Measurements from ENCODE around the gene APOA5. TPM values are rescaled to one million over a fixed set of nuclear protein-coding genes. Genes with fewer than 3 reads are reported as not detected.
"Not testable (repeated sequence)": the region's sequence is repeated elsewhere in the genome, so short reads cannot be mapped to it uniquely, and the experiment has no call there.

The APOA5 gene
- polyA plus RNA-seq, 1 donor from 2014 or later: not detected

DNA sequence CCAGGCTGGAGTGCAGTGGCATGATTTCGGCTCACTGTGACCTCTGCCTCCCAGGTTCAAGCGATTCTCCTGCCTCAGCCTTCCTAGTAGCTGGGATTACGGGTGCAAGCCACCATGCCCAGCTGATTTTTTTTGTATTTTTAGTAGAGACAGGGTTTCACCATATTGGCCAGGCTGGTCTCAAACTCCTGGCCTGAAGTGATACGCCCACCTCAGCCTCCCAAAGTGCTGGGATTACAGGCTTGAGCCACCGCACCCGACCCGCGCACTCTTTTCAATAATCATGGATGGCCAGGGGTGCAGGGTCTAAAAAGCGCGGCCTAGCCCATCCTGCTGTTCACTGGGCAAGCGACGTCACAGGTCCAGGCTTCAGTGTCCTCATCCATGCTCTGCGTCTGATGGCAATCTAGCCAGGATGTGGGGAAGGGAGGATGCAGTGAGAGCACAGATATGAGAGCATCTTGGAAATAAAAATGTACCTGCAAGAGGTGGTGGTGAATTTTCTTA is 42.9 kb upstream of the APOA5 start:
- not testable (repeated sequence) for H3K36me3 ChIP-seq (ENCODE audit: insufficient read depth, low read length); H3F3A ChIP-seq (ENCODE audit: insufficient read depth, low read length, poor library complexity, severe bottlenecking); H3K27ac ChIP-seq (ENCODE audit: low read length)

DNA sequence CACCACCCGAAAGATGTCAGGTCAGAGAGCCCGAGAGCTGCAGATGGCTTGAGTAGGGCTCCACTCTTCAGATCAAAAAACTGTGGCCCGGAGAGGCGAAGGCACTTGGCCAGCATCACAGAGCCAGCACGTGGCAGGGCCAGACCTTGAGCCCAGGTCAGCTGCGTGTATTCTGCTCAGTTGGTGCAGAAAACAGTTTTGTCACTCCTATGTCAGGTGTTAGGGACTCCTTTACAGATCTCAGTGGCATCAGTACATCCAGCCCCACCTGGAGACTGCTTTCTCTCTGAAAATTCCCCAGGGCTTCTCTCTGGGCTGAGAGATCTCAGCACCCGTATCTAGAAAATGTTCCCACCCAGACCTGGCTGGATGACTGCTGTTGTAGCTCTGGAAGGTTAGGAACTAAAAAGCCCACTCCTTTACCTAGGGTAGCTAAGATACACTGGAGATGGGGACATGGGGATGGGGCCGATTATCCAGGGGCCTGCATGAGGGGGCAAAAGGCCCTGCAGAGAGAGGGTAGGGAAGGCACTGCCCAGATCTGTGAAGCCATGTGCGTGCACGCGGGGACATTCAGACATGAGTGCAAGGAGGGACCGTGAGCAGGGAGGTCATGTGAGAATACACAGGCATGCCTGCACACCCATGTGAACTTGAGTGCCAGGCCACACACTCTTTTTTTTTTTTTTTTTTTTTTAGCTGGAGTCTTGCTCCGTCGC is 42.3 kb upstream of the APOA5 start:
- Histone ChIP-seq H3K4me2 (ENCODE audit: low read length) (no peak overlapping the region), H3K4me3 (ENCODE audit: low read length) (no peak overlapping the region), H3K36me3 (ENCODE audit: insufficient read depth, low read length) (no peaks in the 10 kb centered on the region), H3K9ac (ENCODE audit: low read length) (no peak overlapping the region), H3K79me2 (replicated peaks; ENCODE audit: insufficient read depth, low read length) (no peaks in the 10 kb centered on the region), H3K27ac (ENCODE audit: low read length) (no peak overlapping the region), H4K20me1 (ENCODE audit: insufficient read depth) (no peaks in the 10 kb centered on the region), H2AFZ (ENCODE audit: low read depth, low read length) (no peak overlapping the region), H3K9me2 (ENCODE audit: insufficient read depth, low read length) (no peaks in the 10 kb centered on the region), H3K9me3 (ENCODE audit: low read length) (no peaks in the 10 kb centered on the region), H3K27me3 (ENCODE audit: insufficient read depth, low read depth, low read length) (no peaks in the 10 kb centered on the region), H3F3A (ENCODE audit: insufficient read depth, low read length, poor library complexity, severe bottlenecking) (no peaks in the 10 kb centered on the region)
- no peak for TF ChIP-seq MXI1 (conservative IDR thresholded peaks at IDR 0.05; ENCODE audit: poor library complexity, severe bottlenecking)
- TF ChIP-seq POLR2AphosphoS5 (IDR thresholded peaks at IDR 0.05): no peak
- TF ChIP-seq EP300 (conservative IDR thresholded peaks at IDR 0.05; ENCODE audit: poor library complexity, severe bottlenecking): no peak
- TF ChIP-seq, protein P1, sequence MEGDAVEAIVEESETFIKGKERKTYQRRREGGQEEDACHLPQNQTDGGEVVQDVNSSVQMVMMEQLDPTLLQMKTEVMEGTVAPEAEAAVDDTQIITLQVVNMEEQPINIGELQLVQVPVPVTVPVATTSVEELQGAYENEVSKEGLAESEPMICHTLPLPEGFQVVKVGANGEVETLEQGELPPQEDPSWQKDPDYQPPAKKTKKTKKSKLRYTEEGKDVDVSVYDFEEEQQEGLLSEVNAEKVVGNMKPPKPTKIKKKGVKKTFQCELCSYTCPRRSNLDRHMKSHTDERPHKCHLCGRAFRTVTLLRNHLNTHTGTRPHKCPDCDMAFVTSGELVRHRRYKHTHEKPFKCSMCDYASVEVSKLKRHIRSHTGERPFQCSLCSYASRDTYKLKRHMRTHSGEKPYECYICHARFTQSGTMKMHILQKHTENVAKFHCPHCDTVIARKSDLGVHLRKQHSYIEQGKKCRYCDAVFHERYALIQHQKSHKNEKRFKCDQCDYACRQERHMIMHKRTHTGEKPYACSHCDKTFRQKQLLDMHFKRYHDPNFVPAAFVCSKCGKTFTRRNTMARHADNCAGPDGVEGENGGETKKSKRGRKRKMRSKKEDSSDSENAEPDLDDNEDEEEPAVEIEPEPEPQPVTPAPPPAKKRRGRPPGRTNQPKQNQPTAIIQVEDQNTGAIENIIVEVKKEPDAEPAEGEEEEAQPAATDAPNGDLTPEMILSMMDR (IDR thresholded peaks at IDR 0.05; ENCODE audit: poor library complexity, severe bottlenecking): no peak
- TF ChIP-seq EZH2 (IDR thresholded peaks at IDR 0.05; ENCODE audit: borderline replicate concordance, insufficient read depth, low read length, poor library complexity, severe bottlenecking): no peak
- no peak for TF ChIP-seq TAF1 (IDR thresholded peaks at IDR 0.05; ENCODE audit: low read depth)
- TF ChIP-seq, protein P2, sequence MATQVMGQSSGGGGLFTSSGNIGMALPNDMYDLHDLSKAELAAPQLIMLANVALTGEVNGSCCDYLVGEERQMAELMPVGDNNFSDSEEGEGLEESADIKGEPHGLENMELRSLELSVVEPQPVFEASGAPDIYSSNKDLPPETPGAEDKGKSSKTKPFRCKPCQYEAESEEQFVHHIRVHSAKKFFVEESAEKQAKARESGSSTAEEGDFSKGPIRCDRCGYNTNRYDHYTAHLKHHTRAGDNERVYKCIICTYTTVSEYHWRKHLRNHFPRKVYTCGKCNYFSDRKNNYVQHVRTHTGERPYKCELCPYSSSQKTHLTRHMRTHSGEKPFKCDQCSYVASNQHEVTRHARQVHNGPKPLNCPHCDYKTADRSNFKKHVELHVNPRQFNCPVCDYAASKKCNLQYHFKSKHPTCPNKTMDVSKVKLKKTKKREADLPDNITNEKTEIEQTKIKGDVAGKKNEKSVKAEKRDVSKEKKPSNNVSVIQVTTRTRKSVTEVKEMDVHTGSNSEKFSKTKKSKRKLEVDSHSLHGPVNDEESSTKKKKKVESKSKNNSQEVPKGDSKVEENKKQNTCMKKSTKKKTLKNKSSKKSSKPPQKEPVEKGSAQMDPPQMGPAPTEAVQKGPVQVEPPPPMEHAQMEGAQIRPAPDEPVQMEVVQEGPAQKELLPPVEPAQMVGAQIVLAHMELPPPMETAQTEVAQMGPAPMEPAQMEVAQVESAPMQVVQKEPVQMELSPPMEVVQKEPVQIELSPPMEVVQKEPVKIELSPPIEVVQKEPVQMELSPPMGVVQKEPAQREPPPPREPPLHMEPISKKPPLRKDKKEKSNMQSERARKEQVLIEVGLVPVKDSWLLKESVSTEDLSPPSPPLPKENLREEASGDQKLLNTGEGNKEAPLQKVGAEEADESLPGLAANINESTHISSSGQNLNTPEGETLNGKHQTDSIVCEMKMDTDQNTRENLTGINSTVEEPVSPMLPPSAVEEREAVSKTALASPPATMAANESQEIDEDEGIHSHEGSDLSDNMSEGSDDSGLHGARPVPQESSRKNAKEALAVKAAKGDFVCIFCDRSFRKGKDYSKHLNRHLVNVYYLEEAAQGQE (IDR thresholded peaks at IDR 0.05; ENCODE audit: borderline replicate concordance): no peak
- TF ChIP-seq RAD21 (conservative IDR thresholded peaks at IDR 0.05): no peak
- TF ChIP-seq SMC3 (conservative IDR thresholded peaks at IDR 0.05; ENCODE audit: poor library complexity): no peak

More for the DNA sequence above, 42.9 kb upstream of the APOA5 start:
- H3K4me3 ChIP-seq (ENCODE audit: low read length); H3K27me3 ChIP-seq (ENCODE audit: insufficient read depth, low read depth, low read length); H2AFZ ChIP-seq (ENCODE audit: low read depth, low read length); H3K9ac ChIP-seq (ENCODE audit: low read length); H3K4me2 ChIP-seq (ENCODE audit: low read length); H3K9me3 ChIP-seq (ENCODE audit: low read length); H3K79me2 ChIP-seq (replicated peaks; ENCODE audit: insufficient read depth, low read length); H3K9me2 ChIP-seq (ENCODE audit: insufficient read depth, low read length); H4K20me1 ChIP-seq (ENCODE audit: insufficient read depth): not testable (repeated sequence)
